PC-9 (cell line): Measurements from ENCODE around the gene SGCD.

Experiments
- EZH2 ChIP-seq: fragments of 200-600 bp; sonication (generic); IDR thresholded peaks from 2 replicates; pipeline ENCODE4 v1.8.0; 2017; ENCODE audit warnings: antibody characterized with exemption, low read depth
- TF ChIP-seq, protein P1 (sequence below): fragments of 200-600 bp; sonication (generic); conservative IDR thresholded peaks from 2 replicates; pipeline ENCODE4 v1.6.1; 2017; ENCODE audit warnings: mixed run types, antibody characterized with exemption, mild to moderate bottlenecking, moderate library complexity

- TF ChIP-seq, protein P1, sequence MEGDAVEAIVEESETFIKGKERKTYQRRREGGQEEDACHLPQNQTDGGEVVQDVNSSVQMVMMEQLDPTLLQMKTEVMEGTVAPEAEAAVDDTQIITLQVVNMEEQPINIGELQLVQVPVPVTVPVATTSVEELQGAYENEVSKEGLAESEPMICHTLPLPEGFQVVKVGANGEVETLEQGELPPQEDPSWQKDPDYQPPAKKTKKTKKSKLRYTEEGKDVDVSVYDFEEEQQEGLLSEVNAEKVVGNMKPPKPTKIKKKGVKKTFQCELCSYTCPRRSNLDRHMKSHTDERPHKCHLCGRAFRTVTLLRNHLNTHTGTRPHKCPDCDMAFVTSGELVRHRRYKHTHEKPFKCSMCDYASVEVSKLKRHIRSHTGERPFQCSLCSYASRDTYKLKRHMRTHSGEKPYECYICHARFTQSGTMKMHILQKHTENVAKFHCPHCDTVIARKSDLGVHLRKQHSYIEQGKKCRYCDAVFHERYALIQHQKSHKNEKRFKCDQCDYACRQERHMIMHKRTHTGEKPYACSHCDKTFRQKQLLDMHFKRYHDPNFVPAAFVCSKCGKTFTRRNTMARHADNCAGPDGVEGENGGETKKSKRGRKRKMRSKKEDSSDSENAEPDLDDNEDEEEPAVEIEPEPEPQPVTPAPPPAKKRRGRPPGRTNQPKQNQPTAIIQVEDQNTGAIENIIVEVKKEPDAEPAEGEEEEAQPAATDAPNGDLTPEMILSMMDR = no peak
- no peak for TF ChIP-seq EZH2
These were observed 24.5 kb downstream of the SGCD start for GRCh38 chr5:156351423-156351822.
